ENCODE data around the gene OR2A5. TPM values are rescaled to one million over a fixed set of nuclear protein-coding genes. Genes with fewer than 3 reads are reported as not detected.

The OR2A5 gene
- polyA plus RNA-seq, 1 donor from 2014 or later, result not detected

DNA sequence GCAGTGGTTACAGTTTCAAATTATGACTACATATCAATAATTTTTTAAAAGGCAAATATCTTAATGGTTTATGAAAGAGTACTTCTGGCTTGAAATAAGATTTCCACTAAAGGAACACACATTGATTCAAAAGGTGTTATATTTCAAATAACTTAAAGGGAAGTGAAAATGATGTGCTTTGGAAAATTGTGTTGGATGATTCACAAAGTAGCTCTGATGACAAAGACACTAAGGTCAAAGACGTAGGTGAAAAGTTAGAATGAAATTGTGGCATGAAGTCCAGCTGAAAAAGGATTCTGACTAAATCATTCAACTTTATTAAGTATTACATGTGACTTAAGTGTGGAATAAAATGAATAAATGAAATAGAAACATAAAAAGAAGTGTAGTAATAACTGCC is 20.8 kb upstream of the OR2A5 start:
- no peaks in the 10 kb centered on the region for H4K20me1 ChIP-seq (ENCODE audit: insufficient read depth)
- H2AFZ ChIP-seq (ENCODE audit: low read depth, low read length), result no peak overlapping the region
- H3F3A ChIP-seq (ENCODE audit: insufficient read depth, low read length, poor library complexity, severe bottlenecking), result no peaks in the 10 kb centered on the region
- no peaks in the 10 kb centered on the region for H3K79me2 ChIP-seq (replicated peaks; ENCODE audit: insufficient read depth, low read length)
- H3K9ac ChIP-seq (ENCODE audit: low read length), result no peak overlapping the region
- H3K4me3 ChIP-seq (ENCODE audit: low read length), result no peak overlapping the region
- no peak overlapping the region for H3K4me2 ChIP-seq (ENCODE audit: low read length)
- no peaks in the 10 kb centered on the region for H3K36me3 ChIP-seq (ENCODE audit: insufficient read depth, low read length)
- no peaks in the 10 kb centered on the region for H3K9me2 ChIP-seq (ENCODE audit: insufficient read depth, low read length)
- TF ChIP-seq POLR2AphosphoS5 (IDR thresholded peaks at IDR 0.05) (no peak), EP300 (conservative IDR thresholded peaks at IDR 0.05; ENCODE audit: poor library complexity, severe bottlenecking) (no peak), EZH2 (IDR thresholded peaks at IDR 0.05; ENCODE audit: borderline replicate concordance, insufficient read depth, low read length, poor library complexity, severe bottlenecking) (no peak), MXI1 (conservative IDR thresholded peaks at IDR 0.05; ENCODE audit: poor library complexity, severe bottlenecking) (no peak), SMC3 (conservative IDR thresholded peaks at IDR 0.05; ENCODE audit: poor library complexity) (no peak), RAD21 (conservative IDR thresholded peaks at IDR 0.05) (no peak), TAF1 (IDR thresholded peaks at IDR 0.05; ENCODE audit: low read depth) (no peak)
- TF ChIP-seq, protein P1, sequence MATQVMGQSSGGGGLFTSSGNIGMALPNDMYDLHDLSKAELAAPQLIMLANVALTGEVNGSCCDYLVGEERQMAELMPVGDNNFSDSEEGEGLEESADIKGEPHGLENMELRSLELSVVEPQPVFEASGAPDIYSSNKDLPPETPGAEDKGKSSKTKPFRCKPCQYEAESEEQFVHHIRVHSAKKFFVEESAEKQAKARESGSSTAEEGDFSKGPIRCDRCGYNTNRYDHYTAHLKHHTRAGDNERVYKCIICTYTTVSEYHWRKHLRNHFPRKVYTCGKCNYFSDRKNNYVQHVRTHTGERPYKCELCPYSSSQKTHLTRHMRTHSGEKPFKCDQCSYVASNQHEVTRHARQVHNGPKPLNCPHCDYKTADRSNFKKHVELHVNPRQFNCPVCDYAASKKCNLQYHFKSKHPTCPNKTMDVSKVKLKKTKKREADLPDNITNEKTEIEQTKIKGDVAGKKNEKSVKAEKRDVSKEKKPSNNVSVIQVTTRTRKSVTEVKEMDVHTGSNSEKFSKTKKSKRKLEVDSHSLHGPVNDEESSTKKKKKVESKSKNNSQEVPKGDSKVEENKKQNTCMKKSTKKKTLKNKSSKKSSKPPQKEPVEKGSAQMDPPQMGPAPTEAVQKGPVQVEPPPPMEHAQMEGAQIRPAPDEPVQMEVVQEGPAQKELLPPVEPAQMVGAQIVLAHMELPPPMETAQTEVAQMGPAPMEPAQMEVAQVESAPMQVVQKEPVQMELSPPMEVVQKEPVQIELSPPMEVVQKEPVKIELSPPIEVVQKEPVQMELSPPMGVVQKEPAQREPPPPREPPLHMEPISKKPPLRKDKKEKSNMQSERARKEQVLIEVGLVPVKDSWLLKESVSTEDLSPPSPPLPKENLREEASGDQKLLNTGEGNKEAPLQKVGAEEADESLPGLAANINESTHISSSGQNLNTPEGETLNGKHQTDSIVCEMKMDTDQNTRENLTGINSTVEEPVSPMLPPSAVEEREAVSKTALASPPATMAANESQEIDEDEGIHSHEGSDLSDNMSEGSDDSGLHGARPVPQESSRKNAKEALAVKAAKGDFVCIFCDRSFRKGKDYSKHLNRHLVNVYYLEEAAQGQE (IDR thresholded peaks at IDR 0.05; ENCODE audit: borderline replicate concordance), result no peak
- TF ChIP-seq, protein P2, sequence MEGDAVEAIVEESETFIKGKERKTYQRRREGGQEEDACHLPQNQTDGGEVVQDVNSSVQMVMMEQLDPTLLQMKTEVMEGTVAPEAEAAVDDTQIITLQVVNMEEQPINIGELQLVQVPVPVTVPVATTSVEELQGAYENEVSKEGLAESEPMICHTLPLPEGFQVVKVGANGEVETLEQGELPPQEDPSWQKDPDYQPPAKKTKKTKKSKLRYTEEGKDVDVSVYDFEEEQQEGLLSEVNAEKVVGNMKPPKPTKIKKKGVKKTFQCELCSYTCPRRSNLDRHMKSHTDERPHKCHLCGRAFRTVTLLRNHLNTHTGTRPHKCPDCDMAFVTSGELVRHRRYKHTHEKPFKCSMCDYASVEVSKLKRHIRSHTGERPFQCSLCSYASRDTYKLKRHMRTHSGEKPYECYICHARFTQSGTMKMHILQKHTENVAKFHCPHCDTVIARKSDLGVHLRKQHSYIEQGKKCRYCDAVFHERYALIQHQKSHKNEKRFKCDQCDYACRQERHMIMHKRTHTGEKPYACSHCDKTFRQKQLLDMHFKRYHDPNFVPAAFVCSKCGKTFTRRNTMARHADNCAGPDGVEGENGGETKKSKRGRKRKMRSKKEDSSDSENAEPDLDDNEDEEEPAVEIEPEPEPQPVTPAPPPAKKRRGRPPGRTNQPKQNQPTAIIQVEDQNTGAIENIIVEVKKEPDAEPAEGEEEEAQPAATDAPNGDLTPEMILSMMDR (IDR thresholded peaks at IDR 0.05; ENCODE audit: poor library complexity, severe bottlenecking), result no peak
- H3K27me3 ChIP-seq (ENCODE audit: insufficient read depth, low read depth, low read length), result no peaks in the 10 kb centered on the region
- no peaks in the 10 kb centered on the region for H3K9me3 ChIP-seq (ENCODE audit: low read length)
- no peak overlapping the region for H3K27ac ChIP-seq (ENCODE audit: low read length)

DNA sequence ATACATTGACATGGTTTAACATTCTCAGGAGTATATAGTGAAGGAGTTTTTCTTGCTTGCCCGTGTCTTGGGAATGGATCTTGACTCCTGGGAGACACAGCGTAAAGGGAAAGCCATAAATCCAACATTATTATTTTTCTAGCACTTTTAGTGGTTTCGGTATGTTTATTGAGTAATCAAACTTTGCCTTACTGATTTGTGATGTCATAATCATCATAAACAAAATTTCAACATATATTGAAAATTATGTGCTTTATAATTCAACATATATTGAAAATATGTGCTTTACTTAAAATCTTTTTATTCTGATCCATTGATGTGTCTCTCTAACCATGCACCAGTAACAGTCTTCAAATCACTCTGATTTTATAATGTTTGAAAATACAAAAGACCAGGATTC is 20.2 kb upstream of the OR2A5 start:
- Histone ChIP-seq H3K27me3 (ENCODE audit: insufficient read depth, low read depth, low read length) (no peaks in the 10 kb centered on the region), H3K79me2 (replicated peaks; ENCODE audit: insufficient read depth, low read length) (no peaks in the 10 kb centered on the region), H3F3A (ENCODE audit: insufficient read depth, low read length, poor library complexity, severe bottlenecking) (no peaks in the 10 kb centered on the region), H3K9ac (ENCODE audit: low read length) (no peak overlapping the region), H3K27ac (ENCODE audit: low read length) (no peak overlapping the region), H4K20me1 (ENCODE audit: insufficient read depth) (no peaks in the 10 kb centered on the region), H3K9me3 (ENCODE audit: low read length) (no peaks in the 10 kb centered on the region), H3K9me2 (ENCODE audit: insufficient read depth, low read length) (no peaks in the 10 kb centered on the region), H3K4me3 (ENCODE audit: low read length) (no peak overlapping the region), H3K36me3 (ENCODE audit: insufficient read depth, low read length) (no peaks in the 10 kb centered on the region), H3K4me2 (ENCODE audit: low read length) (no peak overlapping the region), H2AFZ (ENCODE audit: low read depth, low read length) (no peak overlapping the region)
- TF ChIP-seq, protein P1 (IDR thresholded peaks at IDR 0.05; ENCODE audit: borderline replicate concordance), result no peak
- TF ChIP-seq SMC3 (conservative IDR thresholded peaks at IDR 0.05; ENCODE audit: poor library complexity) (no peak), POLR2AphosphoS5 (IDR thresholded peaks at IDR 0.05) (no peak), TAF1 (IDR thresholded peaks at IDR 0.05; ENCODE audit: low read depth) (no peak), RAD21 (conservative IDR thresholded peaks at IDR 0.05) (no peak), MXI1 (conservative IDR thresholded peaks at IDR 0.05; ENCODE audit: poor library complexity, severe bottlenecking) (no peak), EP300 (conservative IDR thresholded peaks at IDR 0.05; ENCODE audit: poor library complexity, severe bottlenecking) (no peak), EZH2 (IDR thresholded peaks at IDR 0.05; ENCODE audit: borderline replicate concordance, insufficient read depth, low read length, poor library complexity, severe bottlenecking) (no peak)
- TF ChIP-seq, protein P2 (IDR thresholded peaks at IDR 0.05; ENCODE audit: poor library complexity, severe bottlenecking), result no peak
